ENCODE results near the gene TMEM150B. TPM values are rescaled to one million over a fixed set of nuclear protein-coding genes. Genes with fewer than 3 reads are reported as not detected.

The TMEM150B gene
- total and polyA plus RNA-seq, 9 of the 15 experiments (the other 6 are each of a cell fraction or from before 2014, with no cell fraction given): 0.47 to 1.3 (median 0.74) TPM; not detected in 2

DNA sequence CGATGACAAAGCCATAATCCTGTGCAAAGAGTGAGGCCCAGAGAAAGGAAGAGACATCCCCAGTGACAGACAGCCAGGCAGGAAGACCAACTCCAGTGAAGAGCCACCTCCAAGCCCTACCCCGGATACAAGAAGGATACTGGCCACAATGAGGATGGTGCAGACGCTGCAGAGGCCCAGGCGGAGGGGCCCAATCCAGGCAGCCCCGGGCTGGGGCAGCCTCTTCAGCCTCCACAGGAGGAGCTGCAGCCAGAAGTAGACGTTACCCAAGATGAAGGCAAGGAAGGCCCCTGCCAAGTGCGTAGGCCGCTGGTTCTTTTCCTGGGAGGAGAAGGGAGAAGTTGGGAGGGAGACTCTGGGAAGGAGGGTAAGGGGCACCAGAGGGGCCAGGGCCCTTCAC, 8.5 kb downstream of the TMEM150B start:
- no peak for FAIRE-seq
- Histone ChIP-seq H3K79me2 (ENCODE audit: control insufficient read depth, insufficient read depth, low read length) (no peaks in the 10 kb centered on the region), H3K4me1 (replicated peaks in 1 of 2; ENCODE audit: control insufficient read depth in 2 of 2, insufficient read depth in 2 of 2, low read length in 2 of 2) (peaks cover 9 to 47% of the 10 kb centered on the region in 2 experiments; a peak in 4 of 5 replicates), H3K27me3 (ENCODE audit: control insufficient read depth in 2 of 2, insufficient read depth in 2 of 2, low read length in 2 of 2) (no peaks in the 10 kb centered on the region), H3K9me3 (replicated peaks; ENCODE audit: control insufficient read depth, insufficient read depth, low read depth, low read length) (no peaks in the 10 kb centered on the region), H3K9ac (ENCODE audit: insufficient read depth in 1 of 2, low read depth in 2 of 2, low read length in 2 of 2) (no peak overlapping the region; a peak in 1 of 4 replicates), H3K9me1 (ENCODE audit: control insufficient read depth, insufficient read depth, low read length) (no peaks in the 10 kb centered on the region), H3K4me2 (ENCODE audit: insufficient read depth, low read length) (no peak overlapping the region), H4K20me1 (replicated peaks; ENCODE audit: control insufficient read depth, insufficient read depth, low read length) (no peaks in the 10 kb centered on the region), H3K36me3 (ENCODE audit: control insufficient read depth, insufficient read depth, low read length) (no peaks in the 10 kb centered on the region), H2AFZ (ENCODE audit: low read depth, low read length) (no peak overlapping the region), H3K4me3 (no peak overlapping the region), H3K27ac (ENCODE audit: extremely low read depth, low read depth, low read length) (no peak overlapping the region)
- CTCF ChIA-PET (ENCODE audit: low intra/inter-chr PET ratio): no interaction called here
- 68% methylated on average over 8 of the region's 8 CpGs for WGBS (ENCODE audit: insufficient coverage, low coverage, missing lambda C conversion rate)
- in situ Hi-C loops (cut with MboI) (no loop called here), intact Hi-C loops (cut with micrococcal nuclease) (no loop called here)
- BruUV-seq (replicated peaks): no TSS peak
- DNase-seq (ENCODE audit: extremely low read depth in 1 of 4, low spot score in 3 of 4): no peak
- POLR2A ChIA-PET: interaction anchor here (0.6 kb wide), 1 partner anchor 23 kb away, joined by 3 read pairs; no protein-coding TSS in a partner anchor
- ATAC-seq: no peak
- no peak for TF ChIP-seq PPARD (CRISPR knock-in tag; IDR thresholded peaks at IDR 0.05)
- no peak for TF ChIP-seq HDAC6 (IDR thresholded peaks at IDR 0.05; ENCODE audit: low read depth, low read length)
- no peak for TF ChIP-seq SRSF1 (IDR thresholded peaks at IDR 0.05; ENCODE audit: low read depth, low read length)
- no peak for TF ChIP-seq NRF1 (conservative IDR thresholded peaks at IDR 0.05 in 1 of 2, IDR thresholded peaks at IDR 0.05 in 1 of 2)
- TF ChIP-seq, protein P1, sequence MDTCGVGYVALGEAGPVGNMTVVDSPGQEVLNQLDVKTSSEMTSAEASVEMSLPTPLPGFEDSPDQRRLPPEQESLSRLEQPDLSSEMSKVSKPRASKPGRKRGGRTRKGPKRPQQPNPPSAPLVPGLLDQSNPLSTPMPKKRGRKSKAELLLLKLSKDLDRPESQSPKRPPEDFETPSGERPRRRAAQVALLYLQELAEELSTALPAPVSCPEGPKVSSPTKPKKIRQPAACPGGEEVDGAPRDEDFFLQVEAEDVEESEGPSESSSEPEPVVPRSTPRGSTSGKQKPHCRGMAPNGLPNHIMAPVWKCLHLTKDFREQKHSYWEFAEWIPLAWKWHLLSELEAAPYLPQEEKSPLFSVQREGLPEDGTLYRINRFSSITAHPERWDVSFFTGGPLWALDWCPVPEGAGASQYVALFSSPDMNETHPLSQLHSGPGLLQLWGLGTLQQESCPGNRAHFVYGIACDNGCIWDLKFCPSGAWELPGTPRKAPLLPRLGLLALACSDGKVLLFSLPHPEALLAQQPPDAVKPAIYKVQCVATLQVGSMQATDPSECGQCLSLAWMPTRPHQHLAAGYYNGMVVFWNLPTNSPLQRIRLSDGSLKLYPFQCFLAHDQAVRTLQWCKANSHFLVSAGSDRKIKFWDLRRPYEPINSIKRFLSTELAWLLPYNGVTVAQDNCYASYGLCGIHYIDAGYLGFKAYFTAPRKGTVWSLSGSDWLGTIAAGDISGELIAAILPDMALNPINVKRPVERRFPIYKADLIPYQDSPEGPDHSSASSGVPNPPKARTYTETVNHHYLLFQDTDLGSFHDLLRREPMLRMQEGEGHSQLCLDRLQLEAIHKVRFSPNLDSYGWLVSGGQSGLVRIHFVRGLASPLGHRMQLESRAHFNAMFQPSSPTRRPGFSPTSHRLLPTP (IDR thresholded peaks at IDR 0.05; ENCODE audit: borderline replicate concordance, extremely low read depth, insufficient read length): no peak
- TF ChIP-seq CHD4 (IDR thresholded peaks at IDR 0.05; ENCODE audit: insufficient read depth, insufficient replicate concordance, low read depth, low read length, poor library complexity, severe bottlenecking): no peak
- TF ChIP-seq, protein P2, sequence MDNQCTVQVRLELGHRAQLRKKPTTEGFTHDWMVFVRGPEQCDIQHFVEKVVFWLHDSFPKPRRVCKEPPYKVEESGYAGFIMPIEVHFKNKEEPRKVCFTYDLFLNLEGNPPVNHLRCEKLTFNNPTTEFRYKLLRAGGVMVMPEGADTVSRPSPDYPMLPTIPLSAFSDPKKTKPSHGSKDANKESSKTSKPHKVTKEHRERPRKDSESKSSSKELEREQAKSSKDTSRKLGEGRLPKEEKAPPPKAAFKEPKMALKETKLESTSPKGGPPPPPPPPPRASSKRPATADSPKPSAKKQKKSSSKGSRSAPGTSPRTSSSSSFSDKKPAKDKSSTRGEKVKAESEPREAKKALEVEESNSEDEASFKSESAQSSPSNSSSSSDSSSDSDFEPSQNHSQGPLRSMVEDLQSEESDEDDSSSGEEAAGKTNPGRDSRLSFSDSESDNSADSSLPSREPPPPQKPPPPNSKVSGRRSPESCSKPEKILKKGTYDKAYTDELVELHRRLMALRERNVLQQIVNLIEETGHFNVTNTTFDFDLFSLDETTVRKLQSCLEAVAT (IDR thresholded peaks at IDR 0.05): no peak
- TF ChIP-seq NUFIP1 (IDR thresholded peaks at IDR 0.05; ENCODE audit: partially characterized antibody): no peak
- TF ChIP-seq, protein P3, sequence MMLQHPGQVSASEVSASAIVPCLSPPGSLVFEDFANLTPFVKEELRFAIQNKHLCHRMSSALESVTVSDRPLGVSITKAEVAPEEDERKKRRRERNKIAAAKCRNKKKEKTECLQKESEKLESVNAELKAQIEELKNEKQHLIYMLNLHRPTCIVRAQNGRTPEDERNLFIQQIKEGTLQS (IDR thresholded peaks at IDR 0.05): no peak
- TF ChIP-seq, protein P3 (CRISPR knock-in tag; conservative IDR thresholded peaks at IDR 0.05): no peak
- TF ChIP-seq HDAC1 (IDR thresholded peaks at IDR 0.05): no peak
- no peak for TF ChIP-seq RBM14 (IDR thresholded peaks at IDR 0.05; ENCODE audit: borderline replicate concordance, insufficient read depth, low read depth, low read length)
- TF ChIP-seq, protein P4, sequence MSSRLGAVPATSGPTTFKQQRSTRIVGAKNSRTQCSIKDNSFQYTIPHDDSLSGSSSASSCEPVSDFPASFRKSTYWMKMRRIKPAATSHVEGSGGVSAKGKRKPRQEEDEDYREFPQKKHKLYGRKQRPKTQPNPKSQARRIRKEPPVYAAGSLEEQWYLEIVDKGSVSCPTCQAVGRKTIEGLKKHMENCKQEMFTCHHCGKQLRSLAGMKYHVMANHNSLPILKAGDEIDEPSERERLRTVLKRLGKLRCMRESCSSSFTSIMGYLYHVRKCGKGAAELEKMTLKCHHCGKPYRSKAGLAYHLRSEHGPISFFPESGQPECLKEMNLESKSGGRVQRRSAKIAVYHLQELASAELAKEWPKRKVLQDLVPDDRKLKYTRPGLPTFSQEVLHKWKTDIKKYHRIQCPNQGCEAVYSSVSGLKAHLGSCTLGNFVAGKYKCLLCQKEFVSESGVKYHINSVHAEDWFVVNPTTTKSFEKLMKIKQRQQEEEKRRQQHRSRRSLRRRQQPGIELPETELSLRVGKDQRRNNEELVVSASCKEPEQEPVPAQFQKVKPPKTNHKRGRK (tag; IDR thresholded peaks at IDR 0.05): no peak
- TF ChIP-seq, protein P5, sequence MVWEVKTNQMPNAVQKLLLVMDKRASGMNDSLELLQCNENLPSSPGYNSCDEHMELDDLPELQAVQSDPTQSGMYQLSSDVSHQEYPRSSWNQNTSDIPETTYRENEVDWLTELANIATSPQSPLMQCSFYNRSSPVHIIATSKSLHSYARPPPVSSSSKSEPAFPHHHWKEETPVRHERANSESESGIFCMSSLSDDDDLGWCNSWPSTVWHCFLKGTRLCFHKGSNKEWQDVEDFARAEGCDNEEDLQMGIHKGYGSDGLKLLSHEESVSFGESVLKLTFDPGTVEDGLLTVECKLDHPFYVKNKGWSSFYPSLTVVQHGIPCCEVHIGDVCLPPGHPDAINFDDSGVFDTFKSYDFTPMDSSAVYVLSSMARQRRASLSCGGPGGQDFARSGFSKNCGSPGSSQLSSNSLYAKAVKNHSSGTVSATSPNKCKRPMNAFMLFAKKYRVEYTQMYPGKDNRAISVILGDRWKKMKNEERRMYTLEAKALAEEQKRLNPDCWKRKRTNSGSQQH (CRISPR knock-in tag; IDR thresholded peaks at IDR 0.05): no peak

All from K562 (cell line).